ENCODE data around the gene AFF2. TPM values are rescaled to one million over a fixed set of nuclear protein-coding genes. Genes with fewer than 3 reads are reported as not detected.

The AFF2 gene
- polyA plus RNA-seq, 1 of the 3 experiments (the other 2 are of a cell fraction), result not detected

- TF ChIP-seq PBX3 (IDR thresholded peaks at IDR 0.05) (no peak), TCF12 (IDR thresholded peaks at IDR 0.05) (no peak), MXI1 (IDR thresholded peaks at IDR 0.05; ENCODE audit: low read depth, low read length) (no peak), RAD21 (IDR thresholded peaks at IDR 0.05; ENCODE audit: low read length) (no peak)
These were observed 109.9 kb downstream of the AFF2 start (continued) for GRCh38 chrX:148610328-148610698.

- no peaks in the 10 kb centered on the region for H3K9me3 ChIP-seq
- H3K79me2 ChIP-seq (ENCODE audit: insufficient read depth), result no peaks in the 10 kb centered on the region
- H2AFZ ChIP-seq (ENCODE audit: low read depth), result no peak overlapping the region
- 0% methylated on average over 2 of the region's 2 CpGs for WGBS (ENCODE audit: low lambda C conversion rate)
- no peaks in the 10 kb centered on the region for H3F3A ChIP-seq (replicated peaks; ENCODE audit: insufficient read depth)
- H3K4me2 ChIP-seq, result no peak overlapping the region
- TF ChIP-seq TCF12 (IDR thresholded peaks at IDR 0.05), result no peak
- no peak for TF ChIP-seq GATA2 (CRISPR knock-in tag; IDR thresholded peaks at IDR 0.05)
- TF ChIP-seq EZH2phosphoT487 (IDR thresholded peaks at IDR 0.05; ENCODE audit: borderline replicate concordance, low read depth), result no peak
- TF ChIP-seq TEAD4 (IDR thresholded peaks at IDR 0.05; ENCODE audit: borderline replicate concordance, insufficient read depth), result no peak
- no peak for TF ChIP-seq FOXJ3 (CRISPR knock-in tag; IDR thresholded peaks at IDR 0.05)
- no peak for TF ChIP-seq SMC3 (IDR thresholded peaks at IDR 0.05; ENCODE audit: low read depth, low read length)
- TF ChIP-seq TAF1 (IDR thresholded peaks at IDR 0.05; ENCODE audit: borderline replicate concordance, low read depth, low read length), result no peak
- no peak for TF ChIP-seq RAD21 (IDR thresholded peaks at IDR 0.05; ENCODE audit: low read length)
- TF ChIP-seq ELF1 (IDR thresholded peaks at IDR 0.05), result no peak
- no peak for TF ChIP-seq EP300 (IDR thresholded peaks at IDR 0.05; ENCODE audit: borderline replicate concordance in 1 of 2, low read depth in 1 of 2, low read length in 1 of 2)
- TF ChIP-seq CTCF (IDR thresholded peaks at IDR 0.05), result no peak
- TF ChIP-seq MXI1 (IDR thresholded peaks at IDR 0.05; ENCODE audit: low read depth, low read length), result no peak
- TF ChIP-seq POLR2AphosphoS5 (IDR thresholded peaks at IDR 0.05; ENCODE audit: low read depth, low read length), result no peak
- H3K36me3 ChIP-seq (replicated peaks in 1 of 2; ENCODE audit: control insufficient read depth in 1 of 2, insufficient read depth in 2 of 2, low read length in 1 of 2), result no peaks in the 10 kb centered on the region
- no peaks in the 10 kb centered on the region for H3K9me2 ChIP-seq
- H3K27me3 ChIP-seq (ENCODE audit: insufficient read depth), result no peaks in the 10 kb centered on the region
- no peak overlapping the region for H3K27ac ChIP-seq (ENCODE audit: low read depth in 2 of 2, low read length in 1 of 2)
- no peak overlapping the region for H3K4me3 ChIP-seq (ENCODE audit: low read depth in 2 of 2, low read length in 1 of 2)
- H3K9ac ChIP-seq, result no peak overlapping the region
- DNase-seq, result no peak
- H3K4me1 ChIP-seq (ENCODE audit: control insufficient read depth in 1 of 2, insufficient read depth in 2 of 2, low read depth in 1 of 2, low read length in 1 of 2), result no peaks in the 10 kb centered on the region
- H4K20me1 ChIP-seq (ENCODE audit: insufficient read depth), result no peaks in the 10 kb centered on the region
- ChIA-PET CTCF (no interaction called here), POLR2A (no interaction called here)
These were observed 111.6 kb downstream of the AFF2 start for GRCh38 chrX:148611993-148612392.

GRCh38 chrX:148612431-148612830, 112.0 kb downstream of the AFF2 start:
- Histone ChIP-seq H3K79me2 (ENCODE audit: insufficient read depth) (no peaks in the 10 kb centered on the region), H3K27me3 (ENCODE audit: insufficient read depth) (no peaks in the 10 kb centered on the region), H3K9me2 (no peaks in the 10 kb centered on the region), H3K9ac (no peak overlapping the region), H3K27ac (ENCODE audit: low read depth in 2 of 2, low read length in 1 of 2) (no peak overlapping the region), H3K4me1 (ENCODE audit: control insufficient read depth in 1 of 2, insufficient read depth in 2 of 2, low read depth in 1 of 2, low read length in 1 of 2) (no peaks in the 10 kb centered on the region), H3K9me3 (no peaks in the 10 kb centered on the region), H3K4me2 (no peak overlapping the region), H3K4me3 (ENCODE audit: low read depth in 2 of 2, low read length in 1 of 2) (no peak overlapping the region), H2AFZ (ENCODE audit: low read depth) (no peak overlapping the region), H4K20me1 (ENCODE audit: insufficient read depth) (no peaks in the 10 kb centered on the region), H3F3A (replicated peaks; ENCODE audit: insufficient read depth) (no peaks in the 10 kb centered on the region), H3K36me3 (replicated peaks in 1 of 2; ENCODE audit: control insufficient read depth in 1 of 2, insufficient read depth in 2 of 2, low read length in 1 of 2) (no peaks in the 10 kb centered on the region)
- ChIA-PET POLR2A (no interaction called here), CTCF (no interaction called here)
- 0% methylated on average over 2 of the region's 2 CpGs for WGBS (ENCODE audit: low lambda C conversion rate)
- TF ChIP-seq TAF1 (IDR thresholded peaks at IDR 0.05; ENCODE audit: borderline replicate concordance, low read depth, low read length) (no peak), EZH2phosphoT487 (IDR thresholded peaks at IDR 0.05; ENCODE audit: borderline replicate concordance, low read depth) (no peak), SIN3A (IDR thresholded peaks at IDR 0.05; ENCODE audit: borderline replicate concordance, low read depth, low read length) (no peak), RFX5 (IDR thresholded peaks at IDR 0.05; ENCODE audit: low read length) (no peak), CTCF (IDR thresholded peaks at IDR 0.05) (no peak)
- no peak for DNase-seq

All from SK-N-SH (cell line).